ENCODE measurements around the gene NADK. TPM values are rescaled to one million over a fixed set of nuclear protein-coding genes. Genes with fewer than 3 reads are reported as not detected.
A peak's percentile ranks its signal among the peaks of the same experiment; 100 is the strongest.

The NADK gene
- total and polyA plus RNA-seq, 10 of the 15 experiments (the other 5 are each of a cell fraction or from before 2014, with no cell fraction given): 1.1 to 93.2 (median 46.9) TPM

GRCh38 chr1:1779691-1780597 is 1.7 kb upstream of the NADK start (continued):
- TF ChIP-seq ZZZ3 (IDR thresholded peaks at IDR 0.05; ENCODE audit: control insufficient read depth, insufficient read length, low read depth): no peak
- TF ChIP-seq, protein P1, sequence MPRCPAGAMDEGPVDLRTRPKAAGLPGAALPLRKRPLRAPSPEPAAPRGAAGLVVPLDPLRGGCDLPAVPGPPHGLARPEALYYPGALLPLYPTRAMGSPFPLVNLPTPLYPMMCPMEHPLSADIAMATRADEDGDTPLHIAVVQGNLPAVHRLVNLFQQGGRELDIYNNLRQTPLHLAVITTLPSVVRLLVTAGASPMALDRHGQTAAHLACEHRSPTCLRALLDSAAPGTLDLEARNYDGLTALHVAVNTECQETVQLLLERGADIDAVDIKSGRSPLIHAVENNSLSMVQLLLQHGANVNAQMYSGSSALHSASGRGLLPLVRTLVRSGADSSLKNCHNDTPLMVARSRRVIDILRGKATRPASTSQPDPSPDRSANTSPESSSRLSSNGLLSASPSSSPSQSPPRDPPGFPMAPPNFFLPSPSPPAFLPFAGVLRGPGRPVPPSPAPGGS (IDR thresholded peaks at IDR 0.05; ENCODE audit: borderline replicate concordance, insufficient read depth, low read depth, low read length, poor library complexity, severe bottlenecking): no peak
- 0 out of 3 replicates have a peak, but pooled peaks of 1 of the 2 experiments have one; percentile 1 for TF ChIP-seq EGR1 (IDR thresholded peaks at IDR 0.05; ENCODE audit: borderline replicate concordance in 1 of 2, low read depth in 2 of 2, low read length in 2 of 2)
- TF ChIP-seq IKZF2 (IDR thresholded peaks at IDR 0.05): peak; percentile 72 to 79; a peak in 3 of 4 replicates
- TF ChIP-seq SMAD5 (IDR thresholded peaks at IDR 0.05; ENCODE audit: low read depth): no peak
- peak; percentile 96 for TF ChIP-seq RUNX3 (IDR thresholded peaks at IDR 0.05; ENCODE audit: low read length)
- no peak for TF ChIP-seq BRCA1 (IDR thresholded peaks at IDR 0.05; ENCODE audit: low read depth, low read length)
- no peak for TF ChIP-seq SRF (IDR thresholded peaks at IDR 0.05; ENCODE audit: low read depth in 2 of 2, low read length in 2 of 2)
- TF ChIP-seq RB1 (IDR thresholded peaks at IDR 0.05; ENCODE audit: borderline replicate concordance): no peak; the same call in 1 of the 2 replicates
- TF ChIP-seq TAF1 (IDR thresholded peaks at IDR 0.05; ENCODE audit: borderline replicate concordance, low read depth, low read length): peak; percentile 14; the same call in 1 of the 2 replicates
- no peak; the same call in 1 of the 2 replicates for TF ChIP-seq BCL11A (IDR thresholded peaks at IDR 0.05; ENCODE audit: low read depth, low read length)
- peak; percentile 86 for TF ChIP-seq DPF2 (IDR thresholded peaks at IDR 0.05)
- TF ChIP-seq ZBTB33 (IDR thresholded peaks at IDR 0.05): no peak
- TF ChIP-seq, protein P2, sequence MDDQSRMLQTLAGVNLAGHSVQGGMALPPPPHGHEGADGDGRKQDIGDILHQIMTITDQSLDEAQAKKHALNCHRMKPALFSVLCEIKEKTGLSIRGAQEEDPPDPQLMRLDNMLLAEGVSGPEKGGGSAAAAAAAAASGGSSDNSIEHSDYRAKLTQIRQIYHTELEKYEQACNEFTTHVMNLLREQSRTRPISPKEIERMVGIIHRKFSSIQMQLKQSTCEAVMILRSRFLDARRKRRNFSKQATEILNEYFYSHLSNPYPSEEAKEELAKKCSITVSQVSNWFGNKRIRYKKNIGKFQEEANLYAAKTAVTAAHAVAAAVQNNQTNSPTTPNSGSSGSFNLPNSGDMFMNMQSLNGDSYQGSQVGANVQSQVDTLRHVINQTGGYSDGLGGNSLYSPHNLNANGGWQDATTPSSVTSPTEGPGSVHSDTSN (IDR thresholded peaks at IDR 0.05; ENCODE audit: insufficient replicate concordance, low read depth, low read length): peak; percentile 83
- no peak for TF ChIP-seq E2F8 (IDR thresholded peaks at IDR 0.05; ENCODE audit: low read depth, partially characterized antibody)
- TF ChIP-seq MTA2 (IDR thresholded peaks at IDR 0.05; ENCODE audit: low read depth): peak; percentile 73; the same call in 1 of the 2 replicates
- TF ChIP-seq BMI1 (IDR thresholded peaks at IDR 0.05; ENCODE audit: borderline replicate concordance): no peak
- peak; percentile 33 for TF ChIP-seq HDAC6 (IDR thresholded peaks at IDR 0.05; ENCODE audit: unreplicated experiment)
- no peak; the same call in 1 of the 2 replicates for TF ChIP-seq TBL1XR1 (IDR thresholded peaks at IDR 0.05; ENCODE audit: low read depth, low read length)
- TF ChIP-seq TARDBP (IDR thresholded peaks at IDR 0.05; ENCODE audit: borderline replicate concordance): no peak
- peak; percentile 4 to 58; a peak in 1 of 4 replicates for TF ChIP-seq EP300 (IDR thresholded peaks at IDR 0.05; ENCODE audit: borderline replicate concordance in 1 of 2, control insufficient read depth in 1 of 2, low read depth in 2 of 2, low read length in 2 of 2)
- TF ChIP-seq BACH1 (IDR thresholded peaks at IDR 0.05; ENCODE audit: borderline replicate concordance): 0 out of 2 replicates have a peak, but pooled peaks have one; percentile 17
